GDM1 (cell line): ENCODE measurements around the gene MAGEB18.

ENCODE experiments used
- DNase-seq: peaks from one replicate; lab custom pipeline; 2025; lab: John Stamatoyannopoulos, UW

Gene MAGEB18

GRCh38 chrX:26138274-26138673 lies at the start of gene MAGEB18:
Gene MAGEB18 (plus strand): TSS chrX:26138343. CDS start chrX:26138986, 643 bp downstream.
- DNase-seq: no peak

- no peak for DNase-seq
Measured at GRCh38 chrX:26100421-26100920, 37.7 kb upstream of the MAGEB18 start.

- no peak for DNase-seq
Measured at GRCh38 chrX:26109142-26109541, 29.0 kb upstream of the MAGEB18 start.

GRCh38 chrX:26146024-26146423 lies 7.9 kb downstream of the MAGEB18 start:
- no peak for DNase-seq

- no peak for DNase-seq
Measured at GRCh38 chrX:26160301-26160700, 22.2 kb downstream of the MAGEB18 start, which contains the start of gene MAGEB6B. Gene MAGEB6B (plus strand): TSS chrX:26160601. CDS start chrX:26160601, 0 bp downstream.
